GM18517 (cell line): ENCODE data around the gene CBX1.
"Not testable (repeated sequence)": the region's sequence is repeated elsewhere in the genome, so short reads cannot be mapped to it uniquely, and the experiment has no call there.

Experiments
- ATAC-seq: cut with Tn5 transposase; IDR thresholded peaks from one replicate; pipeline ENCODE4 v1.9.1; 2021; ENCODE audit warnings: mild to moderate bottlenecking, moderate library complexity; ENCODE audit not compliant: unreplicated experiment

The CBX1 gene

DNA sequence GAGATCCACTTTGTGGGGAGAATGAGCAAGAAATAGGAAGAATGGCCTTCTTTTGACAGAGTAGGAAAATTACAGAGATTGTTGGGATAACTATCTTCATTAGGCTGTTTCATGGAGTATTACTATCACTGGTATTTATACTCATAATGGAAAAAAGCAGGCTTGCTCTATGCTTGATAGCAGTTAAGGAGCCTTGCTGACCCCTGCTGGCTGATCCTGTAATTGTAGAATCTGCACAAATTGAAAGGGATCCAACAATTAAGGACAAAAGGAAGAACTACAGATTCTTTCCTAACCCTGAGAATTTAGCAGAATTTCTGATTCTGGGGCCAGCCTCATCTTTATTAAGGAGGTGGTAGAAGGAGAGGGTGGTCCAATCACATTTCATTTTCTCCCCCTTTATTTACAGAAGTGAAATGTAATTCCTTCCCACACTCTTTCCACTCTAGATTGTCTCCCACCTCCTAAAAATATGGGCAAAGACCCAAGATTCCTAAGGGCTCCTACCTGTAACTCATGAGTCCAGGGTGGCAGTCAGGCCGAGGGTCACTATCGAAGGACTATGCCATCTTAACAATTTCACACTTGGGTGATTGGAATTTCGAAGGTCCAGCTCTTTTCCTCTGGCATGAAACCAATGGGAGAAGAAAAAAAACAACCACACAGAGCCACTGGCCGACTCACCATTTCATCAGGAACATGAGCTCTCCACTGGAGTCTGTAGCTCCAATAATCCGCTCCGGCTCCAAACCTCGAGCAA lies 26.8 kb downstream of the CBX1 start:
- ATAC-seq: no peak

DNA sequence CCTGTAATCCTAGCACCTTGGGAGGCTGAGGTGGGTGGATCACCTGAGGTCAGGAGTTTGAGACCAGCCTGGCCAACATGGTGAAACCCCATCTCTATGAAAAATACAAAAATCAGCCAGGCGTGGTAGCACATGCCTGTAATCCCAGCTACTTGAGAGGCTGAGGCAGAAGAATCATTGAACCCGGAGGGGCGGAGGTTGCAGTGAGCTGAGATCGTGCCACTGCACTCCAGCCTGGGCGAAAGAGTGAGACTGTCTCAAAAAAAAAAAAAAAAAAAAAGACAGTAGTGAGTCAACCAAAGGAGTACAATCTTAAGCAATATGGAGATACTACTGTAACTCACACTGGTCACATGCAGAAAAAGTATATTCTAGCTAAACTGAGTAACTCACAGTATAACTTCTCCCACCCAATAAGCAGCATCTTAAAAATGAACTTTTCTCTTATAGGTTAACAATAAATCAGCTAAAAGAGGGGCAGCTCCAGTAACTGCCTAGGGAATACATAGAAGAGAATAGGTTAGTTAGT lies 27.6 kb downstream of the CBX1 start:
- not testable (repeated sequence) for ATAC-seq

DNA sequence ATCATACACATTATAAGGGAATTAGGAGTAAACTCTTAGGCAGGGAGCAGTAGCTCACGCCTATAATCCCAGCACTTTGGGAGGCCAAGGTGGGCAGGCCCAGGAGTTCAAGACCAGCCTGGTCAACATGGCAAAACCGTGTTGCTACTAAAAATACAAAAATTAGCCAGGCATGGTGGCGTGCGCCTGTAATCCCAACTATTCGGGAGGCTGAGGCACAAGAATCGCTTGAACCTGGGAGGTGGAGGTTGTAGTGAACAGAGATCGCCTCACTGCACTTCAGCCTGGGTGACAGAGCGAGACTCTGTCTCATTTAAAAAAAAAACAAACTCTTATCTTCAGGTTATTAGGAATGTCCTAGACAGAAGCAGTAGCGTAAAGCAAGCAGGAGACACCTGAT lies 28.5 kb downstream of the CBX1 start:
- not testable (repeated sequence) for ATAC-seq

DNA sequence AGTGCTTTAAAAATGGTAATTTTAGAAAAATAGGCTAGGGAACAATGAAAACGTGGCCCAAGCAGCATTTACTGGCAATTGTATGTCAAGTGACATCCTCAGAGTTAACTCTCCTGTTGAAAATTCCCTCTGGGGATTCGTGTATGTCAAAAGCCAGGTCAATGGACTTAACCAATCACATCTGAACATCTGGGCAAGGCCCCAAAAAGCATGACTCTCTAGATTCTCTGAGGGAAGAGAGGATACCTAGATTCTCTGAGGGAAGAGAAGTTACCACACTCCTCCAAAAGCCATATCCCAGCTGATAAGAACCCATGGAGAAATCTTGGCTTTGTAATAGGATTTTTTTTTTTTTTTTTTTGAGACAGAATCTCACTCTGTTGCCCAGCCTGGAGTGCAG lies 29.6 kb downstream of the CBX1 start:
- no peak for ATAC-seq

DNA sequence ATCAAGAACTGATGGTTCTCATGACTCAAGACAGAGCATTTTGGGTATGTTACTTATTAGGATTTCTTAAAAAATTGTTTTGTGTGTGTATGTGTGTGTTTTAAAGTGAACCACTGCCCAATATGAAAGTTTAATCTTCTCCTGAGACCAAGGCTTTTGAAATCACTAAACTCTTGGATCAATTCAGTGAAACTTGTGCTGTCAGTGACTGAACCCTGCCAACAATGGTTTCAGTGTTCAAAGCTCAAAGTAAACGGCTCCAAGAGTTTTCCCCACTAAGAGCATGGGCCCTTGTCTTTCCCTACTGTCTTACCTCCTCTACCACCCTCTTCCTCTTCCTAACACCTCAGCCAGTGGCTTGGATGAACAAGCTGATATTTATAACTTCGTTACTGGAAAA lies 31.1 kb downstream of the CBX1 start:
- ATAC-seq: no peak

DNA sequence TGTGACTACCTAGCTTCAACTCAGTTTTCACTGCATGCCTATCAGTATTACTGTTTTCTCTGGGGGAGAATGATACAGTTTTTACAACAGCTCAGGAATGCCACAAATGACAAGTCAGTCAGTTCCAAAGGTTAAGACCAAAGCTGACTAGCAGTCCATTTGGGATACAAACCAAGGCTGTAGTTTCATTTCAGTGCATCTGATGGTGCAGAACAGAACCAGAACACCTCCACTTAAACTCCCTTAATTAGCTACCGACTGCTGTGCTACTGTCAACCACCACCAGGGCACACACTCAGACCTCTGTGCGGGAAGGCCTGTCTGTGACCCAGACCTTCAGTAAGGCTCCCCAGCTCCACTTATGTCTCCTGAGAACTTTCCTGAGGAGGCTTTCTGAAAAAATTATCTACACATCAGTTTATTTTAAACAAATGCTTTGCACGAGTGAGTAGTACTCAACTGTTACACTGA lies 32.8 kb downstream of the CBX1 start:
- no peak for ATAC-seq

DNA sequence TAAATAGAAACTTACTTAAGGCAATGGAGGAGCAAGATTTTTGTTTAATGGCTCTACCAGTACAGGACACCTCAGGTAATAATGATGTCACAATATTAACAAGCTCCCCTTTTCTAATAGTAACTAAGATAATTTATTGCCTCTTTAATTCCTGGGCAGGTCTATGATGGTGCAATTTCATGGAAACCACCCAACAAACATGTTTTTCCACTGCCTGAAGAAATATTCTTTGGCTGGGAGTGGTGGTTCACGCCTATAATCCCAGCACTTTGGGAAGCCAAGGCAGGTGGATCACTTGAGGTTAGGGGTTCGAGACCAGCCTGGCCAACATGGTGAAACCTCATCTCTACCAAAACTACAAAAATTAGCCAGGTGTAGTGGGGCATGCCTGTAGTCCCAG lies 33.5 kb downstream of the CBX1 start:
- not testable (repeated sequence) for ATAC-seq

DNA sequence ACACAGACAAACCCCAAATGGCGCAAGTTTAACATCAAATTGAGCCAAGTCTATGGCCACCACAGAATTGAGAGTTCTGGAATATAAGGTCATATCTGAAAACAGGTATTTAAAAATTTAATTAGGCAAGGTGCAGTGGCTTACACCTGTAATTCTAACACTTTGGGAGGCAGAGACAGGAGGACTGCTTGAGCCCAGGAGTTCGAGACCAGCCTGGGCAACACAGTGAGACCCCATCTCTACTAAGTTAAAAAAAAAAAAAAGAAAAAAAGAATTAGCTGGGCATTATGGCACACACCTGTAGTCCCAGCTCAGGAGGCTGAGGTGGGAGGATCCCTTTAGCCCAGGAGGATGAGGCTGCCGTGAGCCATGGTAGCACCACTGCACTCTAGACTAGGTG lies 34.0 kb downstream of the CBX1 start:
- ATAC-seq: no peak

DNA sequence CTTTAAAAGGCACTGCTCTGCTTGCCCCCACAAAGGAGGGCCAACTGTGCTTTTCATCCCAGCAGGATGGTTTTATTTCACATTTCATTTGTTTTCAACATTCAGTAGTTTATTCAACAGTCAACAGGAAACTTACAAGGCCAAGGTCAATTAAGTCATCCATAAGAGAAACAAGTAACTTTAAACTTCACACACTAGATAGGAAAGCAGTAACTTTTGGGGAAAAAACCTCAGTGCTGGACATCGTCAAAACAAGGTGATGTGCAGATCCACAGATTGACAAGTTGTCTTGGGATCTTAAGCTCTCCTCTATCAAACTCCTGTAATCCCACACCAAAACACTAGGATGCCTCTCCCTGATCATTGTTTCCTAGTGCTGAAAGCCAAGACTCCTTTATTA lies 34.6 kb downstream of the CBX1 start:
- ATAC-seq: no peak

DNA sequence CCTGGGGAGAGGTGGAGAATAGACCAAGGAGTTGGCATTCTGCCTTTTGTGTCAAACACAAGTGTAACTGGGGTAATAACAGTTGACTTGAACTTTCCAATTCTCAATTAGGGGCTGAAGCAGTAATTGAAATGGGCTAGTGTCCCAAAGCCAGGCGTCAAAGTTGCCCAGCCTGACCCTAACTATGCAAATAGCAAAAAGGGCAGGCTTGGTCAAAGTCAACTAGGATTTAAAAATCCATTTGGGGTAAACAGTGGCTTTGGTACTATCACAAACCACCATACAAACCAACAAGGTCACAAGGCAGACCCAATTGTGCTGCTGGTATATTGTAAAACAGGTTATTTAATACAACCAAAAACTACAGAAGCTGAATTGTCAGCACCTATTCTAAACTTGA lies 35.1 kb downstream of the CBX1 start:
- ATAC-seq: no peak

DNA sequence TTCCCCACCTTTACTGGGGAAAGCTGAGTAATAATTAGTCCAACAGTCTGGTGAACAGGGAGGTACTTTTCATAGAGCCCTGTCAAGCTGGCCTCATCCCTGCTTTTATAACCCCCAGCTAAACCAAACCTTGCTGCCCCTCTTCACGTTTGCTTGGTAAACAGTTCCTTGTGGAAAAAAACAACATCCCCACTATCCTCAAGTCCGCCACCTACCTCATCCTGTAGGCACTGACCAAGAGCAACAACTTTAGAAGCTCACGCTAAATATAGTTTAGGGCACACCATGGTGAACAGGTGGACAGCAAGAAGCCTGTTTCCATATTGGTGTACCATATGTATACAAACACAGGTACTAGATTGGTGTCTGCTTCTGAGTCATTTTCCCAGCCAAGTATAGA lies 36.6 kb downstream of the CBX1 start:
- no peak for ATAC-seq

DNA sequence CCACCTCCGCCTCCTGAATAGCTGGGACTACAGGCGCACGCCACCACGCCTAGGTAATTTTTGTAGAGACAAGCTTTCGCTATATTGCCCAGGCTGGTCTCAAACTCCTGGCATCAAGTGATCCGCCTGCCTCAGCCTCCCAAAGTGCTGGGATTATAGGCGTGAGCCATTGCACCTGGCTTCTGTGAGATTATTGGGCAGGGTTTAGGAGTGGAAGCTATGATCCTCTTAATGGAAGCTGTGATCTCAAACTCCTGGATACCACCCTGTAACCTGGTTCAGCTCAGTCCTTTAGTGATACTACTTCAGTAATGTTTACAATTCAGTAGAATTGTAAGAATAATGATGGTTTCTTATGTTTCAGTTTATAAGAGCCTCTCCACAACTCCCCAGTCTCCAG lies 39.0 kb downstream of the CBX1 start:
- ATAC-seq: no peak

DNA sequence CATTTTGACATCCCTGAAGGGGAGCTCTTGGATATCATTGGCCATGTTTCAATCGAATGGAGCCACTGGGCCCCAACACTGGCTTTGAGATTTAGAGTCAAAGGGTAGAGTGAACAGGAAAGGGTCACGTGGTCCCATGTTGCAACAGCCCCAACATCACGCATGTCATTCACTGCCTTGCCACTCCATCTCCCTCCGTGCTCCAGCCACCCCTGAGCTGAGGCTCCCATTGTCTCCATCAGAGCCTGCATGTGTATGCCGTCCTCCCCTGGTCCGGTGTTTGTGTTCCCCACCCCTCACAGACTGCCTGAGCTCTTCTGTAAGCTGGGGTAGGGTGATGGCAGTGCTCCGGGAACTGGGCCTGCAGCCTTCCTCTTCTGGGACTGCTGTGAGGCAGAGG lies 41.0 kb downstream of the CBX1 start:
- ATAC-seq: no peak

DNA sequence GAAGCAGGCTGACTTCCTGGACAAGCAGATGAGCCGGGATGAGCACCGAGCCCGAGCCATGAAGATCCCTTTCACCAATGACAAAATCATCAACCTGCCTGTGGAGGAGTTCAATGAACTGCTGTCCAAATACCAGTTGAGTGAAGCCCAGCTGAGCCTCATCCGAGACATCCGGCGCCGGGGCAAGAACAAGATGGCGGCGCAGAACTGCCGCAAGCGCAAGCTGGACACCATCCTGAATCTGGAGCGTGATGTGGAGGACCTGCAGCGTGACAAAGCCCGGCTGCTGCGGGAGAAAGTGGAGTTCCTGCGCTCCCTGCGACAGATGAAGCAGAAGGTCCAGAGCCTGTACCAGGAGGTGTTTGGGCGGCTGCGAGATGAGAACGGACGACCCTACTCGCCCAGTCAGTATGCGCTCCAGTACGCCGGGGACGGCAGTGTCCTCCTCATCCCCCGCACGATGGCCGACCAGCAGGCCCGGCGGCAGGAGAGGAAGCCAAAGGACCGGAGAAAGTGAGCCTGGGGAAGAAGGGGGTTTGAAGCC lies 42.1 kb downstream of the CBX1 start:
- no peak for ATAC-seq

DNA sequence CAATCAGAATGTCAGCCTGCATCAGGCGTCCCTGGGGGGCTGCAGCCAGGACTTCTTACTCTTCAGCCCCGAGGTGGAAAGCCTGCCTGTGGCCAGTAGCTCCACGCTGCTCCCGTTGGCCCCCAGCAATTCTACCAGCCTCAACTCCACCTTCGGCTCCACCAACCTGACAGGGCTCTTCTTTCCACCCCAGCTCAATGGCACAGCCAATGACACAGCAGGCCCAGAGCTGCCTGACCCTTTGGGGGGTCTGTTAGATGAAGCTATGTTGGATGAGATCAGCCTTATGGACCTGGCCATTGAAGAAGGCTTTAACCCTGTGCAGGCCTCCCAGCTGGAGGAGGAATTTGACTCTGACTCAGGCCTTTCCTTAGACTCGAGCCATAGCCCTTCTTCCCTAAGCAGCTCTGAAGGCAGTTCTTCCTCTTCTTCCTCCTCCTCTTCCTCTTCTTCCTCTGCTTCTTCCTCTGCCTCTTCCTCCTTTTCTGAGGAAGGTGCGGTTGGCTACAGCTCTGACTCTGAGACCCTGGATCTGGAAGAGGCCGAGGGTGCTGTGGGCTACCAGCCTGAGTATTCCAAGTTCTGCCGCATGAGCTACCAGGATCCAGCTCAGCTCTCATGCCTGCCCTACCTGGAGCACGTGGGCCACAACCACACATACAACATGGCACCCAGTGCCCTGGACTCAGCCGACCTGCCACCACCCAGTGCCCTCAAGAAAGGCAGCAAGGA lies 42.7 kb downstream of the CBX1 start:
- ATAC-seq: no peak

DNA sequence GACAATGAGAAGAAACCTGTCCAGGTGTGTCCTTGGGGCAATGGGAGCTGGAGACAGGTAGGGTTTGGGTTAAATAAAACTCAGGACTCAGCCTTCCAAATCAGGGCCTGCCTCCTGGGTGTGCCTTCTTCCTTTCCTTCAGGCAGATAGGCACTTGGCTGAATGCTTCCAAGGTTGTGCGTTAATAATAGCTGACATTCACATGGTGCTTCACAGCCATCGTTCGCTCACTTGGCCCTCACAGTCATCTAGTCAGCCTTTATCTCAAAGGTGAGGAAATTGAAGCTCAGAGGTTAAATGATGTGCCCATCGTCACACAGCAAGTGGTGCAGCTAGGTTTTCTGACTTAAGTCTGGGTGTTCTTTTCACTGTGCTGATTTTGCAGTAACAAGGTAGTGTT lies 43.7 kb downstream of the CBX1 start:
- ATAC-seq: no peak

DNA sequence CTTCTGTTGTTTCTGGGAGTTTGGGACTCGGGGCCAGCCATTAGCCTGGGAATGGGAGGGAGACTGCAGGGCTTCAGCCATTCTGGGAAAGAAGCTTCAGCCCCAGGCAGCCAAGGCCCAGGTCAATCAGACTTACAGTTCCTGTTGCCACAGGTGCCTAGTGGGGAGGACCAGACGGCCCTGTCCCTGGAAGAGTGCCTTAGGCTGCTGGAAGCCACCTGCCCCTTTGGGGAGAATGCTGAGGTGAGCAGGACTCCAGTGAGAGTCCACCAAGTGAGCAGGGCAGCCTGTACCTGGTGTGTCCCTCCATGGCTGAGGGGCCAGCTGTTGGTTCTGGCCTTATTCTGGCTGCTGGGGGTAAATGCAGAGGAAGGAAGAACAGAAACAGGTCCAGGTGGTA lies 44.4 kb downstream of the CBX1 start:
- no peak for ATAC-seq

DNA sequence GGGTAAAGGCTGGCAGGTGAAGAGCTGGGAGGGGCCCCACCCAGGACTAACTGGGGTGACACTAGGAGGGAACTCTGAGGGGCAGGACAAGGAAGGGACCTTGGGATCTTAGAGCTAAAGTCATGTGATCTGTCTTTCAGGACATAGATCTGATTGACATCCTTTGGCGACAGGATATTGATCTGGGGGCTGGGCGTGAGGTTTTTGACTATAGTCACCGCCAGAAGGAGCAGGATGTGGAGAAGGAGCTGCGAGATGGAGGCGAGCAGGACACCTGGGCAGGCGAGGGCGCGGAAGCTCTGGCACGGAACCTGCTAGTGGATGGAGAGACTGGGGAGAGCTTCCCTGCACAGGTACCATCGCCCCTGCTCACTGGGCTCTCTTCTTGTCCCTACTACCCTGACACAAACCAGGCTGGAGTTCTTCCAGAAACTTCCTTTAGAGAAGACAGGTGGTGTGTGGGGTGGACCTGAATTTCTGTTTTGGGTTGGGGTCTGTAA lies 45.0 kb downstream of the CBX1 start:
- ATAC-seq: no peak

DNA sequence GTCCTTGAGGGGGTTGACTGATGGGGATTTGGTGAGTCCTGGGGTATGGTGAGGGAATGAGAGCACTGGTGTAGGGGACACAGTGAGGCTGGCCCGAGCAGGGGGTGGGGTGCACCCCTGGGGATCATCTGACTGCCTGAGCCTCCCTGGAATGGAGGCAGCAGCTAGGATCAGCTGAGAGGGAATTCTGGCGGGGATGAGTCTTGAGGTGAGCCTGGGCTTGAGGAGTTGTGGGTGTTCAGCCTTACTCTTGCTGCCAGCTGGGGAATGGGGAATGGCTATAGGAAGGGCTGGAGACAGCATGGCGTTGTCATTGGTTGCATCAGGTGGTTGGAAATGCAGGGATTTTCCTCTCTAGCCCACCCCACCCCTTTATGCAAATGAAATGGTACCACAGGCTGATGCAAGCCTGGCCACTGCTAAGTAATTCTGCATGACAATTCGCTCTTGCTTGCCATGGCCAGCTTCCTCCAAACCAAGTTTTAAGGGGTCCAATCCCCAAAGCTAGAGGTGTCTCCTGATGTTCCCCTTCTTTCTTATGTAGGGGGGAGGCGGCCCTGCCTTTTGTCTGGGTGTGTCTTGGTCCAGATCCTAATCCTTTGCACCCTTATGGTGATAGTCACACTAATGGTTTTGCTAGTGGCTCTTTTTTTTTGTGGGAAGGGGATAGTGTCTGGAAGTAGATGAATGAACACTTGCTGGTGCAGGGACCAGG lies 45.6 kb downstream of the CBX1 start:
- ATAC-seq: no peak

DNA sequence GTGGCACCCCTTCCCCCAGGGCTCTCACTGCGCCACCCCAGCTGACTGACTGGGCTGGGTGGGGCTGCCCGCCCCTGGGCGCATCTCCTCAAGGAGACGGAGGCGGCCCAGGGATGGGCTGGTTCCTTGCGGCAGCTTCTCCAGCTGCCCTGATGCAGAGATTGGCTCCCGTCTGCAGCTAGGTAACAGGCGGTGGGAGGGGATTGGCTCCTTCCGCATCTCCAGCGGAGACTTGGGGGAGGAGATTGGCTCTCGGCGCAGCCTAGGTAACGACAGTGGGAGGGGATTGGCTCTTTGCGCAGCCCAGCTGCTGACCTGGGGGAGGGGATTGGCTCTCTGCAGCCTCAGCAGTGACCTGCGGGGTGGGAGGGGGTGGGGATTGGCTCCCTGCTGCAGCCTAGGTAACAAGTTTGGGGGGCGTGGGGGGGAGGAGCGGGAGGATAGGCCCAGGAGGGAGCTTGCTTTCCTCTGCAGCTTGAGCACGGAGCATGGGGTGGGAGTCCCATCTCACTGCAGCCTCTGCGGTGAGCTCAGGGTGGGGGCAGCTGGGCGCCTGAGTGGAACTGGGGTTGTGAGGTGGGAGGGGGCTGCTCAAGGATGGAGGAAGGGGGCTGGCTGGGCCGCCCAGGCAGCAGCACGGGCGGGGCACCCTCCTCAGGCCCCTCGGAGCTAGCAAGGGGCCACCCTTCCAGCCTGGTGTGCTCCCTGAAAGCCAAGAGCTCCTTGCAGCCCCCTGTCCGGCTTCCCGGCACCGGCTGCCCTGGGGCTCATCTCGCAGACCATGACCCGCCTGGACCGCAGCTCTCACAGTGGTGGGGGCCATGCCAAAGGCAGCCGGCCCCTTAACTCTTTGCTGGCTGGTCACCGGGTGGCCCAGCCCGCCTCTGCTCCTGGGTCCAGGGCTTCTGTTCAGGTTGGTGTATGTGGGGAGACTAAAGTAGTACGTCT lies 46.8 kb downstream of the CBX1 start:
- ATAC-seq: no peak
